ENCODE measurements around the gene ZSCAN26.

- no peak for TF ChIP-seq EZH2phosphoT487 (IDR thresholded peaks at IDR 0.05; ENCODE audit: low read depth)
- TF ChIP-seq, protein P1, sequence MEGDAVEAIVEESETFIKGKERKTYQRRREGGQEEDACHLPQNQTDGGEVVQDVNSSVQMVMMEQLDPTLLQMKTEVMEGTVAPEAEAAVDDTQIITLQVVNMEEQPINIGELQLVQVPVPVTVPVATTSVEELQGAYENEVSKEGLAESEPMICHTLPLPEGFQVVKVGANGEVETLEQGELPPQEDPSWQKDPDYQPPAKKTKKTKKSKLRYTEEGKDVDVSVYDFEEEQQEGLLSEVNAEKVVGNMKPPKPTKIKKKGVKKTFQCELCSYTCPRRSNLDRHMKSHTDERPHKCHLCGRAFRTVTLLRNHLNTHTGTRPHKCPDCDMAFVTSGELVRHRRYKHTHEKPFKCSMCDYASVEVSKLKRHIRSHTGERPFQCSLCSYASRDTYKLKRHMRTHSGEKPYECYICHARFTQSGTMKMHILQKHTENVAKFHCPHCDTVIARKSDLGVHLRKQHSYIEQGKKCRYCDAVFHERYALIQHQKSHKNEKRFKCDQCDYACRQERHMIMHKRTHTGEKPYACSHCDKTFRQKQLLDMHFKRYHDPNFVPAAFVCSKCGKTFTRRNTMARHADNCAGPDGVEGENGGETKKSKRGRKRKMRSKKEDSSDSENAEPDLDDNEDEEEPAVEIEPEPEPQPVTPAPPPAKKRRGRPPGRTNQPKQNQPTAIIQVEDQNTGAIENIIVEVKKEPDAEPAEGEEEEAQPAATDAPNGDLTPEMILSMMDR (IDR thresholded peaks at IDR 0.05; ENCODE audit: low read depth, low read length), result no peak
Observed at GRCh38 chr6:28322661-28323060, 55.7 kb downstream of the ZSCAN26 start.

Measured in OCI-LY3 (cell line).